ENCODE measurements around the gene CDC42EP3.
A peak's percentile ranks its signal among the peaks of the same experiment; 100 is the strongest.

Gene CDC42EP3

DNA sequence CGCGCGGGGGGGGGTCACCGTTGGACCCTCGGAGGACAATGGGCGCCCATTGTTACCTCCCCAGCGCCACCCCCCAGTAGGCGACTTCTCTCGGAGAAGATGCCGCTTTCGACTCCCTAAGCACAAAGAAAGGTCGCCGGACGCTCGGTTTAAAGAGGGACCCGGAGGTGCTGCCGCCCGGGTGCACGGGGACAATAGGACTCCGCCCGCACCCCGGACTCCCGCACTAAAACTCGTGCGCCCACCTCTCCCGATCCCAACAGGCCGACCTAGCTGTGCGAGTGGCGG lies 318 bp upstream of the CDC42EP3 start:
- no peaks in the 10 kb centered on the region for H3K36me3 Mint-ChIP-seq
- H3K27me3 Mint-ChIP-seq, result no peaks in the 10 kb centered on the region
- peaks cover 56% of the 10 kb centered on the region for H3K4me1 Mint-ChIP-seq (ENCODE audit: low read depth)
- H3K27ac Mint-ChIP-seq, result peak overlapping the region; percentile 91
- H3K9me3 Mint-ChIP-seq (ENCODE audit: low read depth), result no peaks in the 10 kb centered on the region
- peak overlapping the region; percentile 86 for H3K4me3 Mint-ChIP-seq

DNA sequence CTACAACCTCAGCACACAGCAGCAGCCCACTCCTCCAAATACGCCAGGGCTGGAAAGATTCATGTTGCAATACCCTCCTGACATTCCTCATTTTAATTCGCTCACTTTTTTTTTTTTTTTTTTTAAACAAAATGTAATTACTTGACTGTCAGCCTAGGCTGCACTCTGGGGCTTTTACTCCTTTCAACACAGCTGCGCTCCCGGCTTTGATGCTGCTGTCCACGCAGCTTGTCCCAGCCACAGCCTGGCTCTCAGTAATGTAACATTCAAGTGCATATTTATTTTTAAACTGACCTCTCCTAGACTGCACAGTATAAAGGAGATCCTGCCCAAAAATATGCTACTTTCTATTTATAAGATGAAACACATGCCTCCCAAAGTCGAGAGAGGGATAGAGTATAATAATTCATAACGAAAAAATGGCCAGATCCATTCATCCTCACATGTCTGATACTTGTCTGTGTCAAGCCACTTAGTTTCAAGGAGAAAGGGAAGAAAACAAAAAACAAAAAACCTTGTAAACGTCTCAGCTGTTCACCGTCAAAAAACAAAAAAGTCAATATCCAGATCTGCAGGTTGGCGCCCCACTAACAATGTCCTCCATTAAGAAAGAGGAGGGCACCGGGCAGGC lies 949 bp downstream of the CDC42EP3 start:
- Mint-ChIP-seq H3K4me1 (ENCODE audit: low read depth) (peaks cover 62% of the 10 kb centered on the region), H3K36me3 (peaks cover 2% of the 10 kb centered on the region), H3K9me3 (ENCODE audit: low read depth) (no peaks in the 10 kb centered on the region), H3K27me3 (no peaks in the 10 kb centered on the region), H3K4me3 (peak overlapping the region; percentile 95), H3K27ac (peak overlapping the region; percentile 89)

- Mint-ChIP-seq H3K4me3 (peak overlapping the region; percentile 95), H3K36me3 (peaks cover 2% of the 10 kb centered on the region), H3K27ac (peak overlapping the region; percentile 89), H3K27me3 (no peaks in the 10 kb centered on the region), H3K4me1 (ENCODE audit: low read depth) (peaks cover 65% of the 10 kb centered on the region), H3K9me3 (ENCODE audit: low read depth) (no peaks in the 10 kb centered on the region)
Measured at GRCh38 chr2:37669446-37669845, 2.0 kb downstream of the CDC42EP3 start.

- H3K4me1 Mint-ChIP-seq (ENCODE audit: low read depth), result peaks cover 76% of the 10 kb centered on the region
- no peaks in the 10 kb centered on the region for H3K9me3 Mint-ChIP-seq (ENCODE audit: low read depth)
- peak overlapping the region; percentile 44 for H3K4me3 Mint-ChIP-seq
- H3K27ac Mint-ChIP-seq, result peak overlapping the region; percentile 55
- no peaks in the 10 kb centered on the region for H3K27me3 Mint-ChIP-seq
- peaks cover 2% of the 10 kb centered on the region for H3K36me3 Mint-ChIP-seq
Measured at GRCh38 chr2:37667704-37668103, 3.7 kb downstream of the CDC42EP3 start.

GRCh38 chr2:37666772-37667171 lies 4.7 kb downstream of the CDC42EP3 start:
- no peaks in the 10 kb centered on the region for H3K9me3 Mint-ChIP-seq (ENCODE audit: low read depth)
- H3K4me1 Mint-ChIP-seq (ENCODE audit: low read depth), result peaks cover 83% of the 10 kb centered on the region
- peaks cover 5% of the 10 kb centered on the region for H3K36me3 Mint-ChIP-seq
- H3K27me3 Mint-ChIP-seq, result no peaks in the 10 kb centered on the region
- peak overlapping the region; percentile 28 for H3K27ac Mint-ChIP-seq
- H3K4me3 Mint-ChIP-seq, result no peak overlapping the region

DNA sequence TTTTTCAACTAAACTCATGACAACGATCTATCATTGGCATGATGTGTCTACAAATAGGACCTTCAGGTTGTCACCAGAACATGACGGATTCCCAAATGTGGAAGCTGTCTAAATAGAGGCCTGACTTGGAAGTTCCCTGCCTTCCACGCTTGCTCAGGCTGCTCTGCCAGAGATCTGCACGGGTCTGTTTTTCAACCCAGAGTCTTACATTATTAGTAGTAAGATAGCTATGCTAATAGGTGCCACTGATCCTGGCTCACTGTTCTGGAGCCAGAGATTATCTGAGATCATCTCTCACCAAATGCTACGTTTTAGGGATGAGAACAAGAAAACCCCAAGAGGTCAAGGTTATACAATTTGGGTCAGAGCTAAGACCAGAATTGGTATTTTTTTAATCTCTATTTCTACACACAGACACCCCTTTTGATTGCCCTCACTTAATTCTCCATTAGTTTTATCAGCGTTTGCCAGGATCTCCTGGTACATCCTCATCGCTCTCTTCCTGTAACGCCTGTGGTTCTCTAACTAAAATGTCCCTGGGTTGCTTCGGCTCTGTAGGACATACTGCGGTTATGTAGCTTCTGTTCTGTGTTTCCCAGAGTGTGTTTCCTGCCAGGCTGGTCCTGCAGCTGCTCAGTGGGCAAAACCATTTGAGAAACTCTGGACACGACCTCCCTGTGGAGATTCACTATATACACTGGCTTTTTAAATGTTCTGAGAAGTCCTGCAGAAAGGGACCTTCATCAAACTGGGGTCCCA lies 5.7 kb downstream of the CDC42EP3 start:
- Mint-ChIP-seq H3K27ac (peak overlapping the region; percentile 64), H3K9me3 (ENCODE audit: low read depth) (no peaks in the 10 kb centered on the region), H3K4me3 (peak overlapping the region; percentile 3), H3K36me3 (peaks cover 8% of the 10 kb centered on the region), H3K4me1 (ENCODE audit: low read depth) (peaks cover 90% of the 10 kb centered on the region), H3K27me3 (no peaks in the 10 kb centered on the region)

DNA sequence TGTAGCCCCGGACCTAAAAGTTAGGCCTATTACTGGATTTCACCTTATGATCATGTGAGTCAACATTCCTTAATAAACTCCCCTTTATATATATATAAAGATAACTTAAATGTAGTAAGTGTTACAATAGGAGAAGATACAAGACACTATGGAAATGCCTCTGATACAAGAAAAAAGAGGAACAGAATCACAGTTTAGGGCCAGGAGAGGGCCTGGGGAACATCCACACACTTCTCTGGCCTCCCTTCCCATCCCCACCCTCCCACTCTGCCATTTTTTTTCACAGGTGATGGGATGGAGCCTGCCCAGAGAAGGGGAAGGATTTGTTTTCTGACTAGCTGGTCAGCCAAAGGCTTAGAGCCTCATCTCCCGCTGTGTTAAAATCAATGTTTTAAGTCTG lies 6.4 kb downstream of the CDC42EP3 start:
- Mint-ChIP-seq H3K4me1 (ENCODE audit: low read depth) (peaks cover 90% of the 10 kb centered on the region), H3K27me3 (no peaks in the 10 kb centered on the region), H3K4me3 (no peak overlapping the region), H3K27ac (no peak overlapping the region), H3K36me3 (peaks cover 11% of the 10 kb centered on the region), H3K9me3 (ENCODE audit: low read depth) (no peaks in the 10 kb centered on the region)

GRCh38 chr2:37664231-37664643 lies 7.2 kb downstream of the CDC42EP3 start:
- Mint-ChIP-seq H3K27ac (peak overlapping the region; percentile 41), H3K4me1 (ENCODE audit: low read depth) (peaks cover 91% of the 10 kb centered on the region), H3K4me3 (no peak overlapping the region), H3K9me3 (ENCODE audit: low read depth) (no peaks in the 10 kb centered on the region), H3K36me3 (peaks cover 15% of the 10 kb centered on the region), H3K27me3 (no peaks in the 10 kb centered on the region)

GRCh38 chr2:37663390-37663789 lies 8.1 kb downstream of the CDC42EP3 start:
- H3K9me3 Mint-ChIP-seq (ENCODE audit: low read depth), result no peaks in the 10 kb centered on the region
- H3K36me3 Mint-ChIP-seq, result peaks cover 21% of the 10 kb centered on the region
- no peaks in the 10 kb centered on the region for H3K27me3 Mint-ChIP-seq

DNA sequence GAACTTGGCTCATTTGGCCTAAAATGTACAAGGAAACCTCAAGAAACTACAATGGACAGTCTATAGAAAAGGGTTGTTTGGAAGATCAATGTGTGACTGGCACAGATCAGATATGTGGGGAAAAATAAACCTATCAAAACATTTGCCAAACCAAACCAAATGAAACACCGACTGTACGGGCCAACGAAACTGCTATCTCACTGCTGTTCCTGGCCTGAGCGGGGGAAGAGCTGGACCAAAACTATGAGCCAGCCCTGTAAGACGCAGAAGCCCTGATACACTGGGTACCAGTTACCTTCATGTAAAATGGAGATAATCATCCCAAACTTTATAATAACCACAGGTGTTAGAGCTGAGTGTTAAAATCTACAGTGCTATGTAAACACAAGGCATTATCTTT lies 11.7 kb downstream of the CDC42EP3 start:
- Mint-ChIP-seq H3K9me3 (ENCODE audit: low read depth) (no peaks in the 10 kb centered on the region), H3K4me3 (no peak overlapping the region), H3K27me3 (no peaks in the 10 kb centered on the region), H3K27ac (peak overlapping the region; percentile 77), H3K36me3 (peaks cover 22% of the 10 kb centered on the region), H3K4me1 (ENCODE audit: low read depth) (peaks cover 95% of the 10 kb centered on the region)

More at GRCh38 chr2:37663390-37663789, 8.1 kb downstream of the CDC42EP3 start:
- H3K27ac Mint-ChIP-seq, result peak overlapping the region; percentile 85
- H3K4me3 Mint-ChIP-seq, result no peak overlapping the region
- peaks cover 91% of the 10 kb centered on the region for H3K4me1 Mint-ChIP-seq (ENCODE audit: low read depth)

GRCh38 chr2:37658682-37659081 lies 12.8 kb downstream of the CDC42EP3 start:
- H3K27ac Mint-ChIP-seq, result peak overlapping the region; percentile 77
- peaks cover 22% of the 10 kb centered on the region for H3K36me3 Mint-ChIP-seq
- peaks cover 95% of the 10 kb centered on the region for H3K4me1 Mint-ChIP-seq (ENCODE audit: low read depth)

DNA sequence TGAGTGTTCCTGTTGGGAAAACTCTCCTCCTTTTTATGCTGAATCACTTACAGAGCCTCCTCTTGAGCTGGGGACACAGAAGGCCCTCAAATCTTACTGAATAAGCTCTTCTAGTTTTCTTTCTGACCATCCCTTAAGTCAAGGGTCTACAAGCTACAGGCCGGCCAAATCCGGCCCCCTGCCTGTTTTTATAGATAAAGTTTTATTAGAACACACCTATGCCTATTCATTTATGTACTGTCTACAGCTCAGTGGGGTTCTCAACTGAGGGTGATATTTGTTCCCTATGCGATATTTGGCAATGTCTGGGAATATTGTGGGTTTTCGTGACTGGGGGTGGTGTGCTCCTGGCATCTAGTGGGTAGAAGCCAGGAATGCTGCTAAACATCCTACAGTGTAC lies 14.0 kb downstream of the CDC42EP3 start:
- H3K4me3 Mint-ChIP-seq, result peak overlapping the region; percentile 59
- H3K4me1 Mint-ChIP-seq (ENCODE audit: low read depth), result peaks cover 94% of the 10 kb centered on the region
- H3K36me3 Mint-ChIP-seq, result peaks cover 20% of the 10 kb centered on the region
- H3K27me3 Mint-ChIP-seq, result no peaks in the 10 kb centered on the region
- peak overlapping the region; percentile 90 for H3K27ac Mint-ChIP-seq
- H3K9me3 Mint-ChIP-seq (ENCODE audit: low read depth), result no peaks in the 10 kb centered on the region

More at GRCh38 chr2:37658682-37659081, 12.8 kb downstream of the CDC42EP3 start:
- no peaks in the 10 kb centered on the region for H3K27me3 Mint-ChIP-seq
- H3K4me3 Mint-ChIP-seq, result no peak overlapping the region
- no peaks in the 10 kb centered on the region for H3K9me3 Mint-ChIP-seq (ENCODE audit: low read depth)

DNA sequence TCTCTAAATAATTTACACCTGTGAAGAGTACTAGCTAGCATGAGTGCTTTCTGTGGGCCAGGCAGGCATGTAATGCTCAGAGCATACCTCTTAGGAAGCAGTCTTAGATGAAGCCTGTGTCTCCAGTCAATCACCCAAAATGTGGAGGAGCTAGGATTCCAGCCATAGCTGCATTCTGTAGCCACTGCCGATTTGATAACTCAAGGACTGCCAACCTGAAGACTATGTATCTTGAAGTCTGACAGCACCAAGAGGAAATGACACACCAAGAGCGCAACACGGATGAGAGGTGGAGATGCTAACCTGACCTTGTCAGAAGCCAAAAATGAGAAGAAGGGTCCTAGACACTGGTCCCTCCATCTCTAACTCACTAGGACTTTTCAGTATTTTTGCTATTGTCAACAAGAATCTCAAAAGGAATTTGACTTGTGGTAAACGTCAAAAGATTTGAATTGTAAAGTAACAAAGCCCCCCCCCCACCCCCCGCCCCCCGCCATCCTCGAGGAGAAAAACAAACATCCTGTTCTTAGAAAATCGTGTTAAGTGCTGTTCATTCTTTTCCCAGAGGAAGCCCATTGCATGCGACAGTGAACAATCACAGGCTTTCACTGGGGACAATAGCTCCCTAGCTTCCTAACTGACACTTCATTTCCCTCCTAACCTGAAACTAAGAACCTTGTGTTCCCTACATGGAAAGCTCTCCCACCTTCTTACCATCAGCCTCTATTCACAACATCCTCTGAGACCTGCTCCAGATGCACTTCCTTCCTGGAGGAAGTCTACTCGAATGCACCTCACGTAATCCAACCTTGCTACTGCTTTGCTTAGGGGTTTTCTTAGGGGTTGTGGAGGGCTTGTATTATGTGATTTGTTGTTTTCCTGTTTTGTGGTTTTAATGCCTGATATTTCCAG lies 14.7 kb downstream of the CDC42EP3 start:
- H3K27ac Mint-ChIP-seq, result peak overlapping the region; percentile 91
- H3K9me3 Mint-ChIP-seq (ENCODE audit: low read depth), result no peaks in the 10 kb centered on the region
- H3K4me1 Mint-ChIP-seq (ENCODE audit: low read depth), result peaks cover 92% of the 10 kb centered on the region
- H3K36me3 Mint-ChIP-seq, result peaks cover 19% of the 10 kb centered on the region
- no peaks in the 10 kb centered on the region for H3K27me3 Mint-ChIP-seq
- H3K4me3 Mint-ChIP-seq, result peak overlapping the region; percentile 68

DNA sequence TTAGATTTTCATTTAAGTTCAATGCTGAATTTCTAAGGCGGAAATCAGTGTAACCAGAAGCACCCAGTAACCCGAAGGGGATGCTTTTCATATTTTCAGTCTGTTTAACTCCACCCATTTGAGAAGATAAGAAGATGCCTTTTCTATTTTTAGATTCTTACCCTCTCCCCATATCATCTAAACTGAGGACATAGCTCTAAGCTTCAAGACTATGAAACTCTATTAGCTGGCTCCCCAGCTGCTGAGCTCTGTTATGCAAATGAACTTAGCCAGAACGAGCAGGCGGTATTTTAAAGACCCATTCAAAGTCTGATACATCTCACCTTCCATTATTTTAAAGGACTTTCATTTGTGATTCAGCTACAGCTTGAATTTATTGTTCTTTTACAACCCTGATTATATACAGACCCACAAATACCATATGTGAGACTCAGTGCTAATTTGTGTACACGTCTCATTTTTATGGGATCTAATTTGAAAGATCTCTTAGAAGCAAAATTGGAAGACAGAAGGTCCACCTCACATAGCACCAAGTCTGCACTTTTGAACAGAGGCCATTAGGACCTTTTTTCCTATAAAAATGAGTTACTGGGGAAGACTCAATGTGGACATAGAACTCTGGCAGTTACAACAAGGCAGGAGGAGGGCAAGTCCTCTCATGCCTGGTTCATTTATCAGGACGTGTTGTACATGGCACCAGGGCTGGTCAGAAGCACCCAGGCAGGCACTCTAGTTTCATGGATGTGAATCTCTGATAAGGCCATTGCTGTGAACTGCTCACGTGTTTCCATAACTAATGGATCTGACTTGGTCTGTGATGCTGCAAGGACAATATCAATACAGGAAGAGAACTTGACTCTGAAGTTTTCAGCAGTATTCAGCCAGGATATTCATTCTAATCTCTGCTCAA lies 16.3 kb downstream of the CDC42EP3 start:
- Mint-ChIP-seq H3K27ac (peak overlapping the region; percentile 91), H3K36me3 (peaks cover 16% of the 10 kb centered on the region), H3K4me3 (peak overlapping the region; percentile 64), H3K4me1 (ENCODE audit: low read depth) (peaks cover 92% of the 10 kb centered on the region), H3K9me3 (ENCODE audit: low read depth) (no peaks in the 10 kb centered on the region), H3K27me3 (no peaks in the 10 kb centered on the region)

Data from activated naive CD8-positive, alpha-beta T cell (primary cell).